IMR-90 (cell line): Measurements from ENCODE around the gene ZNF362. TPM values are rescaled to one million over a fixed set of nuclear protein-coding genes. Genes with fewer than 3 reads are reported as not detected.

Experiments
- ATAC-seq: fragments of 200-7000 bp; cut with Tn5 transposase; 2 replicates; pipeline ENCODE4 v1.9.1; 2020; ENCODE audit warnings: low read depth, mild to moderate bottlenecking, moderate library complexity
- BruUV-seq: library from RNA; stranded (reverse); fragments of 400-500 nt; replicated peaks from 2 replicates; lab custom pipeline; 2021; lab: Mats Ljungman, UMichigan
- CTCF ChIA-PET: fragments of 300-600 bp; formaldehyde crosslinking; extraction: SDS; loops from one replicate; lab custom pipeline; 2021; ENCODE audit warnings: antibody characterized with exemption; lab: Yijun Ruan, JAX
- POLR2A ChIA-PET: fragments of 300-600 bp; sonication (Branson Sonifier 250); formaldehyde crosslinking; loops from one replicate; lab custom pipeline; 2022; ENCODE audit warnings: antibody characterized with exemption; ENCODE audit not compliant: unreplicated experiment; lab: Charles Lee
- DNase-seq: peaks from one replicate; pipeline ENCODE4 v3.0.0; 2013
- H2AFZ ChIP-seq: replicated peaks from 2 replicates; pipeline ENCODE3; 2013; ENCODE audit warnings: low read length, mild to moderate bottlenecking; ENCODE audit not compliant: poor library complexity
- H2AK5ac ChIP-seq: 2 replicates; pipeline ENCODE4 v1.6.1; 2013; ENCODE audit warnings: low read depth, low read length, inconsistent platforms
- H2AK9ac ChIP-seq: replicated peaks from 2 replicates; pipeline ENCODE3; 2013; ENCODE audit warnings: mild to moderate bottlenecking, low read depth, low read length, moderate library complexity; ENCODE audit not compliant: poor library complexity
- H2BK120ac ChIP-seq: 2 replicates; pipeline ENCODE4 v1.6.1; 2013; ENCODE audit warnings: low read depth, low read length, inconsistent platforms
- H2BK15ac ChIP-seq: 3 replicates; pipeline ENCODE4 v1.6.1; 2013; ENCODE audit warnings: low read depth, low read length, inconsistent platforms
- H2BK20ac ChIP-seq: 2 replicates; pipeline ENCODE4 v1.6.1; 2013; ENCODE audit warnings: low read depth, mild to moderate bottlenecking, inconsistent platforms, low read length, moderate library complexity
- H2BK5ac ChIP-seq: 2 replicates; pipeline ENCODE4 v1.6.1; 2013; ENCODE audit warnings: mild to moderate bottlenecking, low read depth, low read length, inconsistent platforms; ENCODE audit not compliant: poor library complexity, severe bottlenecking
- H3K14ac ChIP-seq: replicated peaks from 2 replicates; pipeline ENCODE4 v1.6.1; 2013; ENCODE audit warnings: low read depth, low read length, inconsistent platforms
- H3K18ac ChIP-seq: 2 replicates; pipeline ENCODE4 v1.6.1; 2013; ENCODE audit warnings: low read depth, low read length, control low read depth
- H3K23ac ChIP-seq: 2 replicates; pipeline ENCODE4 v1.6.1; 2013; ENCODE audit warnings: low read depth, low read length, inconsistent platforms
- H3K27ac ChIP-seq: 2 replicates; pipeline ENCODE4 v1.5.1; 2013; ENCODE audit warnings: mild to moderate bottlenecking, control low read depth, low read length; ENCODE audit not compliant: insufficient read depth
- H3K27me3 ChIP-seq: 2 replicates; pipeline ENCODE4 v1.6.1; 2013; ENCODE audit warnings: low read length; ENCODE audit not compliant: control insufficient read depth, insufficient read depth
- H3K36me3 ChIP-seq: 2 replicates; pipeline ENCODE4 v1.6.1; 2013; ENCODE audit warnings: low read length, mixed read lengths; ENCODE audit not compliant: control insufficient read depth, insufficient read depth
- H3K4ac ChIP-seq: 2 replicates; pipeline ENCODE4 v1.6.1; 2013; ENCODE audit warnings: low read depth, low read length, inconsistent platforms
- H3K4me1 ChIP-seq: 2 replicates; pipeline ENCODE4 v1.6.1; 2013; ENCODE audit warnings: low read length, mixed read lengths; ENCODE audit not compliant: control insufficient read depth, insufficient read depth
- H3K4me2 ChIP-seq: 2 replicates; pipeline ENCODE4 v1.6.1; 2013; ENCODE audit warnings: low read depth, mild to moderate bottlenecking, control low read depth, low read length, moderate library complexity
- H3K4me3 ChIP-seq: 2 replicates; pipeline ENCODE4 v1.5.1; 2013; ENCODE audit warnings: low read depth, mild to moderate bottlenecking, control low read depth, low read length, moderate library complexity; ENCODE audit not compliant: insufficient read depth
- H3K56ac ChIP-seq: 2 replicates; pipeline ENCODE4 v1.6.1; 2013; ENCODE audit warnings: low read length, inconsistent platforms; ENCODE audit not compliant: insufficient read depth; ENCODE audit errors: extremely low read depth
- H3K79me1 ChIP-seq, 2 experiments: 2 replicates each; pipeline ENCODE4 v1.6.1; 2013; ENCODE audit warnings: low read length in 2 of 2, inconsistent platforms in 1 of 2, low read depth in 1 of 2
- H3K9ac ChIP-seq: 2 replicates; pipeline ENCODE4 v1.6.1; 2013; ENCODE audit warnings: low read depth, low read length, control low read depth
- H3K9me1 ChIP-seq: 2 replicates; pipeline ENCODE4 v1.6.1; 2013; ENCODE audit warnings: low read length, inconsistent platforms; ENCODE audit not compliant: insufficient read depth
- H3K9me3 ChIP-seq: 2 replicates; pipeline ENCODE4 v1.6.1; 2013; ENCODE audit warnings: low read length; ENCODE audit not compliant: control insufficient read depth, insufficient read depth
- H4K20me1 ChIP-seq: 2 replicates; pipeline ENCODE4 v1.6.1; 2013; ENCODE audit warnings: low read length, inconsistent platforms; ENCODE audit not compliant: insufficient read depth
- H4K5ac ChIP-seq: 2 replicates; pipeline ENCODE4 v1.6.1; 2013; ENCODE audit warnings: mild to moderate bottlenecking, low read depth, low read length, control low read depth
- H4K8ac ChIP-seq, 2 experiments: 2 replicates each; pipeline ENCODE4 v1.6.1; 2013; ENCODE audit warnings: low read depth in 2 of 2, low read length in 2 of 2, control low read depth in 1 of 2, inconsistent platforms in 1 of 2
- H4K91ac ChIP-seq: 2 replicates; pipeline ENCODE4 v1.6.1; 2013; ENCODE audit warnings: low read depth, low read length, inconsistent platforms; ENCODE audit not compliant: insufficient read depth
- MXI1 ChIP-seq: IDR thresholded peaks from 2 replicates; pipeline ENCODE4 v1.6.1; 2012; ENCODE audit warnings: low read depth, mild to moderate bottlenecking, low read length, moderate library complexity, borderline replicate concordance
- WGBS, 2 experiments: methylation state at CpG; one replicate each; pipeline versions ENCODE4 v1.1.5 to v1.1.7; 2013; ENCODE audit warnings: missing lambda C conversion rate in 2 of 2; ENCODE audit not compliant: insufficient read length in 1 of 2; ENCODE audit errors: extremely low coverage in 2 of 2; 5-methylcytosine and 5-hydroxymethylcytosine counted together
- dilution Hi-C: fragments of 300-500 bp; cut with HindIII; formaldehyde crosslinking; loops from one replicate; pipeline ENCODE4 v1.14.3; 2018; ENCODE audit warnings: low sequenced_read_pairs; ENCODE audit not compliant: unreplicated experiment
- in situ Hi-C: fragments of 300-500 bp; cut with MboI; formaldehyde crosslinking; loops from 3 replicates; pipeline ENCODE4 v1.14.3; 2019; ENCODE audit warnings: low sequenced_read_pairs, inconsistent platforms, mixed read lengths
- intact Hi-C: fragments of 100-400 bp; cut with micrococcal nuclease; formaldehyde crosslinking; loops from 2 replicates; pipeline ENCODE4 v1.10.0; 2022
- polyA plus RNA-seq, 3 experiments: library from polyadenylated mRNA; depleted of rRNA; stranded (reverse); fragments of >200 nt; gene quantifications; 2 replicates each; pipeline ENCODE4 v1.2.3, GENCODE V29; 2012; ENCODE audit warnings: low replicate concordance in 1 of 3
- total RNA-seq: library from RNA; depleted of rRNA; stranded (reverse); fragments of >200 nt; gene quantifications from 2 replicates; pipeline ENCODE4 v1.2.3, GENCODE V29; 2012

ZNF362 gene
- total and polyA plus RNA-seq, 2 of the 4 experiments (the other 2 are of a cell fraction), result 5.7 to 12.9 TPM

DNA sequence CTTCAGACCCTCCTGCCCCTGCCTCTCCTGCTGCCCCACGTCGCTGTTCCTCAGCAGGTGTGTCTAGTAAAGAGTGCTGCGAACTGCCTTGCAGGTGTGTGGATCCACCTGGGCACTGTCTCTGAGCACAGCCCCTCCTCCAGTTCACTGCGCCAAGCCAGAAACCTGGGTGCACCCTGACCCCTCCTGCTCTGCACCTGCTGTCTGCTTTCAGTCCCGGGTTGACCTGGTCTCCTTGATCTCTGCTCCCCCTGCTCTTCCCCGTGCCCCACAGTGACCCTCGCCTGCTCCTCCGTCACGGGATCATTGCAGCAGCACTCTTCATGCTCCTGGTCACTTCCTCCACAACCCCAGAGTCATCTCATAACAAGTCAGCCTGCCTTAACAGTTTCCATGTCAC is 58.1 kb downstream of the ZNF362 start:
- H4K91ac ChIP-seq, result no peak overlapping the region; the same call in 1 of the 2 replicates

More for the DNA sequence above, 58.1 kb downstream of the ZNF362 start:
- H2BK5ac ChIP-seq, result no peak overlapping the region
- peaks cover 6% of the 10 kb centered on the region; the same call in 1 of the 2 replicates for H4K20me1 ChIP-seq
- no peak overlapping the region for H2AK9ac ChIP-seq
- no peaks in the 10 kb centered on the region for H3K9me3 ChIP-seq
- no peak overlapping the region for H3K56ac ChIP-seq
- no peak overlapping the region for H3K23ac ChIP-seq
- no peak overlapping the region for H3K27ac ChIP-seq
- no TSS peak for BruUV-seq
- H3K27me3 ChIP-seq, result no peaks in the 10 kb centered on the region
- H4K5ac ChIP-seq, result no peak overlapping the region
- no peak overlapping the region for H3K9ac ChIP-seq
- peaks cover 16% of the 10 kb centered on the region; the same call in 1 of the 2 replicates for H3K9me1 ChIP-seq
- no peak for DNase-seq
- CTCF ChIA-PET, result no interaction called here
- no peak overlapping the region for H3K4me2 ChIP-seq
- H2AFZ ChIP-seq, result no peak overlapping the region
- peaks cover 9% of the 10 kb centered on the region for H3K4me1 ChIP-seq
- POLR2A ChIA-PET, result no interaction called here
- H3K36me3 ChIP-seq, result no peaks in the 10 kb centered on the region
- dilution Hi-C loops, result no loop called here
- no peak overlapping the region for H3K18ac ChIP-seq
- H2AK5ac ChIP-seq, result peak overlapping the region; percentile 45; the same call in 1 of the 2 replicates
- no peak for ATAC-seq
- intact Hi-C loops, result no loop called here
- 83% methylated on average over 3 of the region's 9 CpGs; no CpG with 5 or more reads in 1 of the 2 experiments for WGBS, 2 experiments
- no peak overlapping the region for H2BK20ac ChIP-seq
- H2BK15ac ChIP-seq, result no peak overlapping the region
- H3K4ac ChIP-seq, result no peak overlapping the region
- H3K14ac ChIP-seq, result no peak overlapping the region
- no peak for TF ChIP-seq MXI1
- no peak overlapping the region for H4K8ac ChIP-seq
- H3K79me1 ChIP-seq, result no peaks in the 10 kb centered on the region
- no peak overlapping the region for H3K4me3 ChIP-seq
- in situ Hi-C loops, result no loop called here
- no peak overlapping the region for H2BK120ac ChIP-seq
